ENCODE data around the gene GHSR.

GRCh38 chr3:172465281-172465680 is 17.0 kb upstream of the GHSR start:
- TF ChIP-seq CTCF (IDR thresholded peaks at IDR 0.05) = no peak
- no peak for TF ChIP-seq POLR2AphosphoS5 (IDR thresholded peaks at IDR 0.05)
- no peak for TF ChIP-seq EP300 (IDR thresholded peaks at IDR 0.05)
- no peak for TF ChIP-seq POLR2A (IDR thresholded peaks at IDR 0.05)
